GM23248 (cell line): Measurements from ENCODE around the gene EPHB4.

ENCODE experiments used
- EZH2 ChIP-seq: fragments of 200-600 bp; sonication (generic); IDR thresholded peaks from 2 replicates; pipeline ENCODE4 v1.6.1; 2018; ENCODE audit warnings: antibody characterized with exemption, mild to moderate bottlenecking; ENCODE audit not compliant: insufficient read depth, poor library complexity, severe bottlenecking
- EZH2phosphoT487 ChIP-seq: fragments of 200-600 bp; sonication (generic); IDR thresholded peaks from 2 replicates; pipeline ENCODE4 v1.6.1; 2018; ENCODE audit warnings: antibody characterized with exemption, moderate library complexity, mild to moderate bottlenecking, low read depth; ENCODE audit not compliant: insufficient read depth

DNA sequence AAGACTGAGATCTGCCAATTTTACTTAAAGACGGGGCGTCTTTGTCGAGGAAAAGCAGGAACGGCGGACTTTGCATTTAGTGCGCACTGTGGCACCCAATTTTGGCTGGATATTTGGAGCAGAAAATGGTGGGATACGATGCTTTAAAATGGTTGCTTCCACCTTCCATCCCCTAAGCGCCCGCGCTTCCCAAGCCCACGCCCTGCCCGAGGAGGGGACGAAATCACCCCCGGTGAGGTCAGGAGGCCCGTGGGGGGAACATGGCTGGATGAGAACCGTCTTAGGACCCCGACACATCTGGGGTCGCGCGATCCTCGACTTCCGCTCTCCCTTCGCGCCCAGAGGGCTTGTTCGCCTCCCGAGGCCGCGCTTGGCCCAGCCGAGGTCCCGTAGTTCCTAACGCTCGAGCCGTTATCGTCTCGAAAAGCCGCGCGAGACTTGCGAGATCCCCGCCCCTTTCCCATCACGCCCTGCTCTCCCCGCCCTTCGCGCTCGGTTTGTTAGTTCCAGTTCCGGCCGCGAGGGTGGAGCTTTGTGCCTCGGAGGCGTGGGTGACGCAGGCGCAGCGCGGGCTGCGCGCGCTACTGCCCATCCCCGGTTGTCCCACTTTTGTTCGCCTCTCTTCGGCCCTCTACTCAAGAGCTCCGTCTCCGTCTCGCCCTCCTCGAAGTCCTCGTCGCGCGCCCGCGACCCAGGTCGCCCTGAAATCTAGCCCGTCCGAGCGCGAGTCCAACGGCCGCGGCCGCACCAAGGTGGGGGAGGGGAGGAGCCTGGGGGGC lies 47.4 kb upstream of the EPHB4 start, which contains the start of gene SRRT:
- TF ChIP-seq EZH2: no peak
- TF ChIP-seq EZH2phosphoT487: no peak
